Measurements from ENCODE around the gene DAAM2.

DAAM2 gene

DNA sequence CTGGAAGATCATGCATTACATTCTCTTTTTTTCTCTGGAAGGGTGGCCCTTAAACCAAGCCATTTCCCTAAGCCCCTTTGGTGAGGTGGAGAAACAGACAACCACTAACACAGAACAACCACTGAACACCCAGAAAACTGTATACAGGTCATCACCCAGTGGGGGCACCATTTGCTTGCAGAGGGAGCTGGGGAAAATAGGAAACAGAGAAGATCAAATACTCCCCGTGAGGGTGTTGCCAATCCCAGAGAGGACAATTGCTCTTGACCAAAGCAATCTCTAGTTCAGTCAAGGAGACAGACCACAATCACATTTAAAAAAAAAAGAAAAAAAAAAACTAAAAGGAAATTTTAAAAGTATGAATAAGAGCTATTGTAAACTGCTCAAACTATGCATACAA is 865 bp upstream of the DAAM2 start:
- no peak for FAIRE-seq
- no peak for TF ChIP-seq POLR2A (IDR thresholded peaks at IDR 0.05; ENCODE audit: low read depth, low read length)
- no peak for TF ChIP-seq TAF1 (IDR thresholded peaks at IDR 0.05; ENCODE audit: borderline replicate concordance, low read depth, low read length)
- no peak for TF ChIP-seq POLR2AphosphoS5 (IDR thresholded peaks at IDR 0.05; ENCODE audit: low read depth, low read length)
- DNase-seq (ENCODE audit: insufficient read length), result no peak

DNA sequence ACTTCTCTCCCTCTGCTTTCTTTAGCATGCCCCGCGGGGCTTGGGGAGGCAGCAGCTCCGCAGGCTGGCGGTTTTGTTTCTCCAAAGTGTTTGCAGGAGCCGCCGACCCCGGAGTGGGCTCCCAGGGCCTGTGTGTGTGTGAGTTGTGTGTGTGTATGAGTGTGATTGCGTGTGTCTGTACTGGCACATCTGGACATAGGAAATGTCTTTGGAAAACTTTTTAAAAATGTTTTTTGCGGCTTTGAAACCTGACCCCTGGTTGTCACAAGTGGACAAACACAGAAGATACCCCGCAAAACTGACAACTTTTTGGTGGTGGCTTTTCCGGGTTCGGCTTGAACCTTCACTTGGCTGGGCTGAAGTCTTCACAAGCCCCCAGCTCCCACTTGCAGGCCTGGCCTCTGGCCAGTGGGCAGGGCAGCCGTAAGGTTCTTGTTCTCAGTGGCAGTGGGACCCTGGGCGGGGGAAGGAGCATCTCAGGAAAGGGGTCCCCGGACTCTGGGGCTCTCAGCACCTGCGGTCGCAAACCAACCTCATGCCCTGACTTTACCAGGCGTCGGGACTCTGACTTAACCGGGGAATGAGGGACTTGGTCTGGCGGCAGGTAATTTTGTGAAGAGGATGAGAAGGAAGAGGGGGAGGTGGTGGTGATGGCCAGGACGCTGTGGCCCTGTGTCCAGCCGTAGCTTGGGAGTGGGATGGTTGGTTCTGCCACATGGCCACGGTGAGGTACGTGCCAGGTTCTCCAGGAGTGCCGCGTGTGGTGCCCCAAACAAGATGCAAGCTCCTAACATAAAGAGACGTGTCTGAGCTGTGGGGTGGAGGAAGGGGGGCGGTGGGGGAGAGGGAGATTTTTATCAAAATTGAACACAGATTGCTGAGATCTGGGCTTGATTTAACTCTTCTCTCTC is 619 bp downstream of the DAAM2 start:
- TF ChIP-seq TAF1 (IDR thresholded peaks at IDR 0.05; ENCODE audit: borderline replicate concordance, low read depth, low read length) (no peak), POLR2AphosphoS5 (IDR thresholded peaks at IDR 0.05; ENCODE audit: low read depth, low read length) (no peak), POLR2A (IDR thresholded peaks at IDR 0.05; ENCODE audit: low read depth, low read length) (no peak)
- FAIRE-seq, result no peak
- no peak for DNase-seq (ENCODE audit: insufficient read length)

DNA sequence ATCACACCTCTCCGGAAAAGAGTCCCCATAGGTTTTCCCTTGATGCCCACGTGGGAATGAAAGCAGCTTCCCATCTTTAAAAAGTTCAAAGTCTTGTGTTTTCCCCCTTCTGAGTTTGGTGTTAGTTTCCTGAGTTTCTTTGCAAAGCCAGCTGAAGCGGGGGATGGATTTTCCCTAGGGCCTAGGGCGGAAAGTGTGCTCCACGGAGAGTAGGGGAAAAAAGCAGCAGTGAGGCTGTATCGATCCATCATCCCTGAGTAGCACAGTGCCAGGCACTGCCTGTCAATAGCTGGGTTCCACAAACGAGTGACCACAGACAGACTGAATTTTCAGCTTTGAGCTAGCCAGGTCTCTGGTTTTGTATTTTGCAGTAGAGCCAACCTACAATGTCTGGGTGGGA is 1.3 kb downstream of the DAAM2 start:
- DNase-seq (ENCODE audit: insufficient read length) (no peak), FAIRE-seq (no peak)
- no peak for TF ChIP-seq POLR2AphosphoS5 (IDR thresholded peaks at IDR 0.05; ENCODE audit: low read depth, low read length)

DNA sequence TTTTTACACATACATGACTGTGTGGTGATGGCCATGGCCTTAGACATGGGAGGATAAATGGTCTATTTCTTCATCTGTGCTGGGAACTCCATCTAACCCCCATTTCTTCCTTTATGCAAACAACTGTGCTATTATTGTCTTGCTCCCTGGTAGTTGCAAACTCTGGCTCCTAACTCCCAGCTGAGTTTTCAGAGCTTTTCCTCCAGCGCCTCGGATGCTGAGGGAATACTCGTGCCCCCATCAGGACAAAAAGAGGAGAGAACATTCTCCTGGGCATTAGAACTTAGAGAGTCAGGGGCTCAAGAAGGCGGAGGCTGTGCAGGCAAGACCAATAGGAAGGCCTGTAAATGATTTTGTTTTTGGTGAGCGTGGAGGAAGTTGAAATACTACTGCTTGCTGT is 2.1 kb downstream of the DAAM2 start:
- no peak for DNase-seq (ENCODE audit: insufficient read length)
- no peak for TF ChIP-seq POLR2A (IDR thresholded peaks at IDR 0.05; ENCODE audit: low read depth, low read length)
- no peak for TF ChIP-seq TAF1 (IDR thresholded peaks at IDR 0.05; ENCODE audit: borderline replicate concordance, low read depth, low read length)
- TF ChIP-seq POLR2AphosphoS5 (IDR thresholded peaks at IDR 0.05; ENCODE audit: low read depth, low read length), result no peak
- no peak for FAIRE-seq

DNA sequence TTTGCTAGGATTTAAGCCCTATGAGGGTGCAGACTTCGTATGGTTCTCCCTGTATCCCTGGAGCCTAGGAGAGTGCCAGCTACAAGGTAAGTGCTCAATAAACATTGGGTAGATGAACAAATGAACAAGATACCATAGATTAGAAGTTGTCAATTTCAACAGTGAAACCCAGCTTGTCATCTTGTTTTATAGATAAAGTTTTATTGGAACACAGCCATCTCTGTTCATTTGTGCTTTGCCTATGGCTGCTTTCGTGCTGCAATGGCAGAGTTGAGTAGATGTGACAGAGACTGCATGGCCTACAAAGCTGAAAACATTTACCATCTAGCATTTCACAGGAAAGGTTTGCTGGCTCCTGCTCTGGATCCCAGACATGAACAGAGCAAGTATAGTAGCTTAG is 5.6 kb downstream of the DAAM2 start:
- TF ChIP-seq POLR2A (IDR thresholded peaks at IDR 0.05; ENCODE audit: low read depth, low read length) (no peak), TAF1 (IDR thresholded peaks at IDR 0.05; ENCODE audit: borderline replicate concordance, low read depth, low read length) (no peak), POLR2AphosphoS5 (IDR thresholded peaks at IDR 0.05; ENCODE audit: low read depth, low read length) (no peak)
- DNase-seq (ENCODE audit: insufficient read length) (no peak), FAIRE-seq (no peak)

DNA sequence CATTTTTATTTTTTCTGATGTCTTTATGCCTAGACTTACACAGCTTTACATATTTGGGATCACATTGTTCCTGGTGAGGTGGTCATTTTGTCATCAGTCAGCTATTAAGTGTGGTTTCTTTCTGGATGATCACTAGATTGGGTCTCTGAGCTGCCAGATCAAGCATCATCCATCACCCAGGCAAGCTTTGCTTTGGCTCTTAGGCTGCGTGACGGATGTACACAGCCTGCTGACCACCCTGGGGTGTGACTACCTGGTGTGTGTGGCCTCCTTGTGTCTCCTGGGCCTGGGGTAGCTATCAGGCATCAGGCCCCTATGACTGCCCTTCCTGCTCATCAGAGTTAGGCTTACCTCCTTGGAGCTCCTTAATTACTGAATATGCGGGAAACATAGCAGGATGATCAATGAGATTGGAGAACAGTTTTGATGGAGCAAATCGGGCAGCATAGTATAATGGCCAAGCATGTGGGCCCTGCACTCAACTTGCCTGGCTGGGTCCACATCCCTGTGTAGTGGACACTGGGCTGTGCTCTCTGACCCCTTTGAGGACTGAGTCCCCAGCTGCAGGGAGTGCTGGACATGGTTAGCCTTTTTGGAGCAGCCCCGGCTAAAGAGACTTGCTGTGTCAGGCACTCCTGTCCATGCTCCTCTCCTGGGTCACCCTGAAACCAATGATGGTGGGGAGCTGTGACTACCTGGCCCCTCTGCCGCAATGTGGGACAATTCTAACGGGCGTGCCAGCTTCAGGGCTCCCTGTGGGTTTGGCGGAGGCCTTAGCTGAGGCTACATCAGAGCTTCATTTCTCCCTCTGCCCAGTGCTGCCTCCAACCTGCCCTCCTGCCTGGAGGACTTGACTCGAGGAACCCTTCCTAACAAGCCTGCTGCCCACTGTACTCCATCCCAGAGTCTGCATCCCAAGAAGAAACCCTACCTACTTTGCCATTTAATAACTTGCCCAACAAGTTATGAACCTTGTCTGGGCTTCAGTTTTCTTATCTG is 8.2 kb downstream of the DAAM2 start:
- FAIRE-seq (no peak), DNase-seq (ENCODE audit: insufficient read length) (no peak)
- no peak for TF ChIP-seq TAF1 (IDR thresholded peaks at IDR 0.05; ENCODE audit: borderline replicate concordance, low read depth, low read length)
- no peak for TF ChIP-seq POLR2AphosphoS5 (IDR thresholded peaks at IDR 0.05; ENCODE audit: low read depth, low read length)
- TF ChIP-seq POLR2A (IDR thresholded peaks at IDR 0.05; ENCODE audit: low read depth, low read length), result no peak

DNA sequence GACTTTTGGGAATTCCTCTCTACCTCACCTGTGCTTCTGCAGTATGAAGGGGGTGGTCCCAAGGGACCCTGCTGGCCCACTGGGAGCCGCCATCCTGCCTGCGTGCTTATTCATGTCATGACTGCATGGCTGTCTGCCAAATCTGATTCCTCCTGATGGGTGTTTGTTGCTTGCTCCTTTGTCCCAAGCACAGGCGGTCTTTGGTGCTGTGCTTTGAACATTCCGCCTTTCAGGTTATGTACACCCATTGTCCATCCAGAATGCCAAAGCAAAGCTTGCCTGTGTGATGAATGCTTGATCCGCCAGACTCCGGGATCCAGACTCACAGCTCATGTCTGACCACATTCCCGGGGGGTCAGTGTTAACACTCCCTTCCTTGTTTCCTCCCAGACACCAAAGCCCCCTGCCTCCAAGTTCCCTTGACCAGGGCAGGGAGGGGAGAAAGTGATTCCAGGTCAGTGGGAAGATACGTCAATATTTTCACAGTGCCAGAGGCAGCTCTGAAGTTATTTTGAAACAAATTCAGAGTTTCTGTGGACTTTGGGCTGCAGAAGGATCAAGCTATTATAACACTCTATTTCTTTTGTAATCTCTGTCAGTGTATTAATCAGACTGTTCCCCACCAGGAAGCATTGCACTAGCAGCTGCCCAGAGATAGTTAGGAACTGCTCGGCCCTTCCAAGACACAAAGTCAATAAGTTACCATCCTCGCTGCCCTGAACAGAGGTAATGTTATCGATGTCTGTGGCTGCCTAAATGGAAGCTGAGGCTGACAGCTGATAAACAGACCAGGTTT is 9.5 kb downstream of the DAAM2 start:
- DNase-seq (ENCODE audit: insufficient read length), result no peak
- TF ChIP-seq TAF1 (IDR thresholded peaks at IDR 0.05; ENCODE audit: borderline replicate concordance, low read depth, low read length) (no peak), POLR2AphosphoS5 (IDR thresholded peaks at IDR 0.05; ENCODE audit: low read depth, low read length) (no peak), POLR2A (IDR thresholded peaks at IDR 0.05; ENCODE audit: low read depth, low read length) (no peak)

DNA sequence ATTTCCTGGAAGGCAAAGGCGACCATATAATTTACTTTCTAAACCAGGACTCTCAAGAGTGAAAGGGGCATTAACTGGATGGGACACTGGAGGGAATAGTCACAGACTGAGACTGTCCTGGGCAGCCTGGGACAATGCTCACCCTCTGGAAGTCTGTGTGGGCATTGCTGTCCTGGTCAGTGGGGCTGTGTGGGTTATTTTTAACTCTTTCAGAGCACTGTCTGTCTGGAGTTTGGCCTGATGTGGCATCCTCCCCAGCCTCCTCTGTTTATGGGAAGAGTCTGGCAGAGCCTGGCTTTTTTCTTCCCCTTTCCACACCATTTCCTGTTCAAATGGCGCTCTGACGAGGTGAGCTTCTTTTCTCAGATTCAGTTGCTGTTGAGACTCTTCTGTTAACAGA is 11.7 kb downstream of the DAAM2 start:
- no peak for DNase-seq (ENCODE audit: insufficient read length)
- FAIRE-seq, result no peak
- TF ChIP-seq TAF1 (IDR thresholded peaks at IDR 0.05; ENCODE audit: borderline replicate concordance, low read depth, low read length), result no peak
- no peak for TF ChIP-seq POLR2A (IDR thresholded peaks at IDR 0.05; ENCODE audit: low read depth, low read length)
- no peak for TF ChIP-seq POLR2AphosphoS5 (IDR thresholded peaks at IDR 0.05; ENCODE audit: low read depth, low read length)

More for the DNA sequence above, 9.5 kb downstream of the DAAM2 start:
- no peak for FAIRE-seq

DNA sequence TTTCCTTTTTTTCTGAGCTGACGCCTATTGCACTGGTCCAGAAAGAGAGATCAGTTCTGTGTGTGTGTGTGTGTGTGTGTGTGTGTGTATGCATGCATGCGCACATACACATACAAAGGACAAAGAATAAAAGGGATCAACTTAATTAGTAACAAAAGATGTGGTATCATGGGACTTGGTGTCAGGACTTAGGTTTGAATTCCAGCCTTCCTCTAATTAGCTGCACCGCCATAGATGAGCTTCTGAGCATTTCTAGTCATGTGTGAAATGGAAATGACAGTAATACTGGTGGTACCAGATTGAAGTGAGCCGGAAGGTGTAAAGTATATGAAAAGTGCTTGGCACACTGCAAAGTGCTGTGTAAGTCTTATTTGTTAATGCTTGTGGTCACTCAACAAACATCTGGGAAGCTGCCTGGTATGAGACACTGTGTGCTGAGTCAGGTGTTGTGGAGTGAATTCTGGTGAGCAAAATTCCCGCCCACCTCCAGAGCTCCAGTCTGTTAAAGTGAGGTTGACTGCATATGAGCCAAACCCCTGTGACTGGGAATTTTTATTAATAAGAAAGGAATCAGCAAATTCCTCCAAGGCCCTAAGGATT is 12.4 kb downstream of the DAAM2 start:
- FAIRE-seq (no peak), DNase-seq (ENCODE audit: insufficient read length) (no peak)
- TF ChIP-seq TAF1 (IDR thresholded peaks at IDR 0.05; ENCODE audit: borderline replicate concordance, low read depth, low read length), result no peak
- TF ChIP-seq POLR2AphosphoS5 (IDR thresholded peaks at IDR 0.05; ENCODE audit: low read depth, low read length), result no peak
- no peak for TF ChIP-seq POLR2A (IDR thresholded peaks at IDR 0.05; ENCODE audit: low read depth, low read length)

DNA sequence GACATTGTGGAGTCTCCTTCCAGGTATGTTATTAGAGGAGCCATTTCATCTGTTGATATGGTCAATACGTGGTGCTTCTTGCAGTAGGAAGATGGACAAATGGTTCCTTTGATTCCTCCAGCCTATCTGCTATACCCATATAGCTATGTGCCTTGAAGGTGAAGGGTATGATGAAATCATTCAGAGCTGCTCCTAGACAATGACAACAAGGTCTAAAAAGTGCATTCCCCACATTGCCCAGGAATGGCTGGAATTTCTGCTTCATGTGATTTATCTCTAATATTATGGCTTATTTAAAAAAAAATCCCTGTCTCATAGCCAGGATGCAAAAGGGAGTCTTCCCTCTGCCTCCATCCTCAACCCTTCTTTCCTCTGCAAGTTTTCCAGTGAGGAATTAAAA is 14.1 kb downstream of the DAAM2 start:
- no peak for TF ChIP-seq POLR2A (IDR thresholded peaks at IDR 0.05; ENCODE audit: low read depth, low read length)
- no peak for TF ChIP-seq TAF1 (IDR thresholded peaks at IDR 0.05; ENCODE audit: borderline replicate concordance, low read depth, low read length)
- TF ChIP-seq POLR2AphosphoS5 (IDR thresholded peaks at IDR 0.05; ENCODE audit: low read depth, low read length), result no peak
- DNase-seq (ENCODE audit: insufficient read length), result no peak
- FAIRE-seq, result no peak
